GM10266 (cell line): Measurements from ENCODE around the gene SYNDIG1.

Experiments
- DNase-seq: peaks from one replicate; pipeline ENCODE4 v3.0.0; 2012; ENCODE audit errors: extremely low spot score
- TF ChIP-seq, protein P1 (sequence below): IDR thresholded peaks from 2 replicates; pipeline ENCODE4 v1.5.1; 2012; ENCODE audit warnings: mild to moderate bottlenecking, low read depth; ENCODE audit not compliant: control insufficient read depth, insufficient read depth; ENCODE audit errors: missing control alignments

Gene SYNDIG1

DNA sequence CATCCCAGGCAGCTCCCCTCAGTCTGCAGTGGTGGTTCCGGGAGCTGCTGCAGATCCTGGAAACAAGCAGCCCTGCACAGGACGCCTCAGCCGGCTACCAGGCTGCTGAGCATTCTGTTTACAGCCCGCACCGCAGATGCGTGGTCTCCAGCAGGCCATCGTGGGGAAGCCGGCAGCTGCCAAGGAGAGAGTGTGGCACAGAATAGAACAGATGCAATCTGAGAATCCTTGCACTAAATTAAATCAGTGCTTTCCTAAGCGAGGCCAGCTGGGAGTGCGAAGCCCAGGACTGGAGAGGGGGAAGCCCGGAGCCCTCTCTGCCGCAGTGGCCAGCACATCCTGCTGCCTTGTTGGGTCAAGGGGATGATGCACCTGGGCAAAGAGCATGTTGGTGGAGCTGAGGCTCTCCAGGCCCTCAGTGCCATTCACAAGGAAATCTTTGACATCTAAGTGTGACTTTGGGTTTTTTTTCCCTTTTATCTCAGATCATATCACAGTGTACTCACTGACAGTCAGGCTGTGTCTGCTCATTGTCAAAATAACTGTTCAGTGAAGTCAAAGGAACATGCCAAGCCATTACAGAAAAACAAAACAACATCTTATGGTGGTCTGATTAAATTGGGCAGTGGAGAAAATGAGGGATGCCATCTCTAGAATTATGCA, 118.1 kb downstream of the SYNDIG1 start:
- no peak for DNase-seq
- TF ChIP-seq, protein P1, sequence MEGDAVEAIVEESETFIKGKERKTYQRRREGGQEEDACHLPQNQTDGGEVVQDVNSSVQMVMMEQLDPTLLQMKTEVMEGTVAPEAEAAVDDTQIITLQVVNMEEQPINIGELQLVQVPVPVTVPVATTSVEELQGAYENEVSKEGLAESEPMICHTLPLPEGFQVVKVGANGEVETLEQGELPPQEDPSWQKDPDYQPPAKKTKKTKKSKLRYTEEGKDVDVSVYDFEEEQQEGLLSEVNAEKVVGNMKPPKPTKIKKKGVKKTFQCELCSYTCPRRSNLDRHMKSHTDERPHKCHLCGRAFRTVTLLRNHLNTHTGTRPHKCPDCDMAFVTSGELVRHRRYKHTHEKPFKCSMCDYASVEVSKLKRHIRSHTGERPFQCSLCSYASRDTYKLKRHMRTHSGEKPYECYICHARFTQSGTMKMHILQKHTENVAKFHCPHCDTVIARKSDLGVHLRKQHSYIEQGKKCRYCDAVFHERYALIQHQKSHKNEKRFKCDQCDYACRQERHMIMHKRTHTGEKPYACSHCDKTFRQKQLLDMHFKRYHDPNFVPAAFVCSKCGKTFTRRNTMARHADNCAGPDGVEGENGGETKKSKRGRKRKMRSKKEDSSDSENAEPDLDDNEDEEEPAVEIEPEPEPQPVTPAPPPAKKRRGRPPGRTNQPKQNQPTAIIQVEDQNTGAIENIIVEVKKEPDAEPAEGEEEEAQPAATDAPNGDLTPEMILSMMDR: no peak

DNA sequence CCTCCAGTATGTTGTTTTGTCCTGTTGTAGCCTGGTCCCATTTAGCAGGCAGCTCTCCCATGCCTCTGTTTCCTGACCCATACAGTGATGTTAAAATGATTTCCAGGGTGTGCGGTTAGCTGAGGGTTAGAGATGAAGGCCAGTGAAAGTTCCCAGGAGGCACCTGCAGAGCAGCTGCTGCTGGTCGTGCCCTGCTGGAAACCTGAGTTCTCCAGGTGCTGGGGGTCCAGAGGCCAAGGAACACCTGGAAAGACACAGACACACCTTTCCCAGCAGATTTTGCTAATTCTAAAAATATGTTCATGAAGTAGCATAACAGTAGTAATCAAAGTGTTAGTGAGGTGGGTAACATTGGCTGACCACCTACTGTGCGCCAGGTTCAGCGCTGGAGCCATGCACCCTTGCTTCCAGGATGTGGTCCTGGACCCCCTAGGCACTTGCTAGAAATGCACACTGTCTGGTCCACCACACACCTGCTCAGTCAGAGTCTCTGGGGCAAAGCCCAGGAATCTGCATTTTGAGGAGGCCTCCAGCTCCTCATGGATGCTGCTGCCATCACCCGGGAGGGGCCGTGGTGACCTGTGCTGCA, 118.7 kb downstream of the SYNDIG1 start:
- DNase-seq: no peak
- TF ChIP-seq, protein P1: no peak

DNA sequence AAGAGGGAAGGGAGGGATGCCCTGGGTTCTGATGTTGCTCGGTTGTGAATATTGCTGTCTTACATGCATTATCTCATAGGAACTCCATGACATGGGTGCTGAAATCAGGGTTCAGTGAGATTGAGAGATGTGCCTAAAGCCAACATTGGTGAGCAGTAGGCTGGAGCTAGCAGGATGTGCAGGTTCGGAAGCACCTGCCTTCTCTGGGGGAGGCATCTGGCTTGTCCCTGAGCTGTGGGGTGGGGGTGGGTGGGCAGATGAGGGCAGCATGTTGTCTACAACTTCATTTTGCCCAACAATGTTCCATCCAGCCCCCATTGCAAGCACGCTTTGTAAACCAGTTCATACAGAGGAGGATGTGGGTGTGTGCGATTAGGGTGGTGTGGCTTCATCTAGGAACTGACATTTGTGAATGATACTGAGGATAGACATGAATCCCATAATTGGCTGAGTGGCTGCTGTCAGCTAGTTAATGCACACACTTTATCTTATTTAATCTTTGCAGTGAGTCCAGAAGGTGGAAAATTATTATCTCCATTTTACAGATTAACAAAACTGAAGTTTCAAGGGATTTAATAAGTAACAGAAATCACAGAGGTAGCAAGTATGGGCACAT, 119.4 kb downstream of the SYNDIG1 start:
- no peak for DNase-seq
- TF ChIP-seq, protein P1: no peak

DNA sequence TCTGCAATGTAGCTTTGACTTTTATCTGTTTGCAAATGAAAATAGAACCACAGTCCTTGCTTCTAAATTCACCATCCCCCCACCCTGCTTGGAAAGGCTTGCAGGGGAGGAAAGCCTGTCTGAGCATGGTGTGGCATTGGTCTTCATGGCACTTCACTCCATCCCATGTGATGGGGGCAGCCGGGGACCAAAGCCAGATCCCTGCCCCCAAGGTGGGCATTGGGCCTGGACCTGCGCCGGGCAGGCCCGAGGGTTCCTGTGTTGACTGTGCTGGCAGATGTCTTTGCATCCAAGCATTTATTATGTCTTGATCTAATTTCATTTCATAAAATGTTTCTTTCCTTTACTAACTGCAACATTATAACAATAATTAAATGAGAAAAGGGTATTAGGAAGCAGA, 120.0 kb downstream of the SYNDIG1 start:
- no peak for DNase-seq

DNA sequence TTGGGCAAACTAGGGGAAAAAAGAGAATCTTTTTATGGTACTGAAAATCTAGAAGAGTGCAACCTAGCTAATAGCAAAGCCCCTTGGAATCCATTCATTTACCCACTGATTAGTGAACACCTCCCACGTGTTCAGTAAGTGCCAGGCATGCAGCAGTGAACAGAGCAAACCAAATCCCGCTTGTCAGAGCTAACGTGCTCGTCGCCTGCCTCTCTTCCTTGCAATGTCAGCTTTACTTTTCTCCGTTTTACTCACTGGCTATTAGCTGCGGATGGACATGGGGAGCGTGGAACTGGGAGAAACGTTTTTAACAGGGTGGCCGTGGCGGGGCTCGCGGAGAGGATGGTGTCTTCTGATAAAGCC, 120.4 kb downstream of the SYNDIG1 start:
- TF ChIP-seq, protein P1: no peak
- DNase-seq: no peak

More for the DNA sequence above, 120.0 kb downstream of the SYNDIG1 start:
- TF ChIP-seq, protein P1: no peak

DNA sequence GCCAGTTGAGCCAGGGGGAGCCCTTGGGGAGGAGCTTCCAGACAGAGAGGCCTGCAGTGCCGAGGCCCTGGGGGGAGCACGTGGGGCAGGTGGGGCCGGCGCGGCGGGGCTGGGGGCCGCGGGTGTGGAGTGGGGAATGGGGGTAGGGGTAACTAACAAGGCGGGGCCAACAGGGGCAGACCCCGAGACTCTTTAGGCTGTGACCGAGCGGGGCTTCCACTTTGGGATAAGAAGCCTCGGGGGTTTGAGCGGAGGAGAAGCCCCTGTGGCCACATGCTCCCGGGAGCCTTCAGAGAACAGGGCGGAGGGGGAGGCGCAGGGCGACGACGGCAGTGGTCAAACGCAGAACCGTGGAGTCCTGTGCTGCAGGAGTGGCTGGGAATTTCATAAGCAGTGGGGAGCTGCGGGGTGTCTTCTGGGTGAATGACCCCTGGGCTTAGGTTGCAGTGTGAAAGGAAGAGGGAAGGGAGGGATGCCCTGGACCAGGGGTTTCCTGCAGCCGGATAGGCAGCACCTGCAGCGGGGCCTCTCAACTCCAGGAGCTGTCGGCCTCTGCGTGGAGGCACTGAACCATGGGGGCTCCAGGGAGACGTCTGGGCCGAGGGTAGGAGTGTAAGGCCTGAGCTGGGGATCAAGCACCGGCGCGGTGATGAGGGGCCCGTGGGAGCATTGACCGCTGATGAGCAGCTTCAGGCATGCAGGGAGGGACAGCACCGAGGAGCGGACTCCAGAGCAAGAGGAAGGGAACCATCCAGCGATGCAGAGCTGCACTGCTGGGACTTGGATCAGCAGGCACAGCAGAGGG, 121.0 kb downstream of the SYNDIG1 start:
- TF ChIP-seq, protein P1: no peak
- DNase-seq: no peak
